Hepatocyte (in vitro differentiated cells): ENCODE data around the gene XRCC5. TPM values are rescaled to one million over a fixed set of nuclear protein-coding genes. Genes with fewer than 3 reads are reported as not detected.
A peak's percentile ranks its signal among the peaks of the same experiment; 100 is the strongest.

Experiments
- DNase-seq: peaks from one replicate; pipeline ENCODE4 v3.0.0-alpha.2; 2016; ENCODE audit warnings: low spot score
- H2AFZ ChIP-seq: fragments of 200-600 bp; sonication (generic); 2 replicates; pipeline ENCODE4 v1.6.0; 2016; ENCODE audit warnings: antibody characterized with exemption, mild to moderate bottlenecking
- H3K27ac ChIP-seq: fragments of 200-600 bp; sonication (generic); 2 replicates; pipeline ENCODE4 v1.5.1; 2016; ENCODE audit warnings: mild to moderate bottlenecking
- H3K27me3 ChIP-seq: fragments of 200-600 bp; sonication (generic); 2 replicates; pipeline ENCODE4 v1.6.1; 2016
- H3K36me3 ChIP-seq: fragments of 200-600 bp; sonication (generic); replicated peaks from 2 replicates; pipeline ENCODE4 v1.5.1; 2016; ENCODE audit warnings: low read depth; ENCODE audit not compliant: insufficient read depth
- H3K4me1 ChIP-seq: fragments of 200-600 bp; sonication (generic); 2 replicates; pipeline ENCODE4 v1.5.1; 2016; ENCODE audit warnings: mild to moderate bottlenecking, moderate library complexity; ENCODE audit not compliant: insufficient read depth
- H3K4me2 ChIP-seq: fragments of 200-600 bp; sonication (generic); 2 replicates; pipeline ENCODE4 v1.6.0; 2016
- H3K4me3 ChIP-seq: fragments of 200-600 bp; sonication (generic); 2 replicates; pipeline ENCODE4 v1.5.1; 2016; ENCODE audit warnings: mild to moderate bottlenecking
- H3K79me2 ChIP-seq: fragments of 200-600 bp; sonication (generic); 2 replicates; pipeline ENCODE4 v1.6.0; 2017; ENCODE audit warnings: mild to moderate bottlenecking
- H3K9me2 ChIP-seq: fragments of 200-600 bp; sonication (generic); replicated peaks from 2 replicates; pipeline ENCODE4 v1.6.0; 2017; ENCODE audit warnings: mild to moderate bottlenecking; ENCODE audit not compliant: insufficient read depth
- H3K9me3 ChIP-seq: fragments of 200-600 bp; sonication (generic); 2 replicates; pipeline ENCODE4 v1.5.1; 2016; ENCODE audit warnings: low read depth, mild to moderate bottlenecking
- H4K20me1 ChIP-seq: fragments of 200-600 bp; sonication (generic); 2 replicates; pipeline ENCODE4 v1.6.0; 2016; ENCODE audit warnings: mild to moderate bottlenecking; ENCODE audit not compliant: insufficient read depth, poor library complexity, severe bottlenecking
- CTCF ChIP-seq: fragments of 200-600 bp; sonication (generic); IDR thresholded peaks from 2 replicates; pipeline ENCODE4 v1.5.1; 2016; ENCODE audit warnings: antibody characterized with exemption, mild to moderate bottlenecking; ENCODE audit not compliant: poor library complexity
- EZH2 ChIP-seq: fragments of 200-600 bp; sonication (generic); IDR thresholded peaks from 2 replicates; pipeline ENCODE4 v1.6.1; 2016; ENCODE audit warnings: antibody characterized with exemption, mild to moderate bottlenecking, borderline replicate concordance
- EZH2phosphoT487 ChIP-seq: fragments of 200-600 bp; sonication (generic); IDR thresholded peaks from one replicate; pipeline ENCODE4 v1.6.1; 2018; ENCODE audit warnings: antibody characterized with exemption, mild to moderate bottlenecking, low read depth, moderate library complexity; ENCODE audit not compliant: unreplicated experiment, severe bottlenecking
- WGBS: methylation state at CpG from one replicate; pipeline ENCODE4 v1.1.6; 2016; ENCODE audit warnings: low lambda C conversion rate; ENCODE audit errors: missing lambda C conversion rate; 5-methylcytosine and 5-hydroxymethylcytosine counted together
- polyA plus RNA-seq: library from polyadenylated mRNA; unstranded; fragments of >200 nt; fragmentation: Nextera tagmentation; extraction: Ambion mirVana; gene quantifications from 2 replicates; pipeline ENCODE4 v1.2.1, GENCODE V29; 2016
- total RNA-seq: library from RNA; depleted of rRNA; stranded (reverse); fragments of >200 nt; gene quantifications from 2 replicates; pipeline ENCODE4 v1.2.3, GENCODE V29; 2014

XRCC5 gene
- total and polyA plus RNA-seq, 2 experiments from 2014 or later, result 181 to 208 TPM

- DNase-seq, result no peak
- no peaks in the 10 kb centered on the region for H3K36me3 ChIP-seq
- no peak overlapping the region for H3K27ac ChIP-seq
- WGBS, result 77% methylated on average over 2 of the region's 2 CpGs
- TF ChIP-seq CTCF, result no peak
- TF ChIP-seq EZH2phosphoT487, result no peak
- no peak for TF ChIP-seq EZH2
- H3K79me2 ChIP-seq, result peaks cover 79% of the 10 kb centered on the region
- no peak overlapping the region for H3K4me3 ChIP-seq
- H3K27me3 ChIP-seq, result no peaks in the 10 kb centered on the region
- peaks cover 34% of the 10 kb centered on the region for H4K20me1 ChIP-seq
- no peak overlapping the region for H3K4me2 ChIP-seq
- H3K9me2 ChIP-seq, result no peaks in the 10 kb centered on the region
- no peaks in the 10 kb centered on the region for H3K4me1 ChIP-seq
- H2AFZ ChIP-seq, result no peak overlapping the region
- H3K9me3 ChIP-seq, result no peaks in the 10 kb centered on the region
These were observed 72.9 kb downstream of the XRCC5 start for GRCh38 chr2:216181953-216182461.

DNA sequence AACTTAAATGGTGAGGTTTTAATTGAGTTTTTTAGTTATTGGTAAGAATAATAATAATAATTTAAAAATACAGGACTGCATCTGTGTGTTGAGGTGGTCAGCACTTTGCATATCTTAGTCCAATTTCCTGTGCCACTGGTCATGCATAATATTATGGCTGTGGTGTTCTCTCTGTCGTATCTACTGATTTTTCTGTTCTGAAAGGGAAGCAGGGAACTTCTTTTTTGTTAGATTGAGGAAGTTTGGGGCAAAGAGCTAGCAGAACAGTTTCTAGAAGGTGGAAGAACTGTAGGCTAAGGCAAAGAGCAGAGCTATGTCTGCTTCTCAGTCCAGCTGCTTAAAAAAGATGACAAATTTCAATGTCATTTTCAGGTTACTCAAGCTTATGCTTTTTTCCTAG is 74.3 kb downstream of the XRCC5 start:
- Histone ChIP-seq H3K9me3 (no peaks in the 10 kb centered on the region), H3K9me2 (no peaks in the 10 kb centered on the region), H3K27me3 (no peaks in the 10 kb centered on the region), H3K4me1 (peaks cover 6% of the 10 kb centered on the region), H2AFZ (no peak overlapping the region), H3K4me2 (no peak overlapping the region), H4K20me1 (peaks cover 46% of the 10 kb centered on the region), H3K27ac (no peak overlapping the region), H3K79me2 (peaks cover 78% of the 10 kb centered on the region), H3K36me3 (no peaks in the 10 kb centered on the region), H3K4me3 (no peak overlapping the region)
- TF ChIP-seq EZH2phosphoT487 (no peak), EZH2 (no peak), CTCF (no peak)
- DNase-seq, result no peak
- WGBS, result 82% methylated on average over 1 of the region's 1 CpG

DNA sequence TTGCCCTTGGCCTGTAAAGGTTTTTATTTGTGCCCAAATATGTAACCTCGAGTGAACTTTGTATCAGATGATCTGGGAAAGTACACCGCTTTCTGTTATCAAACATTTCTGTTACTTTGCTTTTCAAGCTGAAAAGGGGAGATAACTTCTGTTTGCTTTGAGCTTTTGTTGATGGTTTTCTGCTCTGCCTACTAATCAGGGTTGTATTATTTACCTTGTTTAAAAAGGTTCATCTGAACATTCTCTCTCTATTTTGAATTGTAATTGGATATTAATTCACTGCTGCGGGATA is 79.4 kb downstream of the XRCC5 start:
- TF ChIP-seq CTCF, result no peak
- no peak for TF ChIP-seq EZH2phosphoT487
- no peak for TF ChIP-seq EZH2
- Histone ChIP-seq H4K20me1 (peaks cover 47% of the 10 kb centered on the region), H3K9me3 (no peaks in the 10 kb centered on the region), H3K4me3 (no peak overlapping the region), H3K27me3 (no peaks in the 10 kb centered on the region), H2AFZ (no peak overlapping the region), H3K27ac (peak overlapping the region; percentile 16), H3K79me2 (peaks cover 75% of the 10 kb centered on the region), H3K4me1 (peaks cover 12% of the 10 kb centered on the region), H3K4me2 (peak overlapping the region; percentile 37), H3K36me3 (no peaks in the 10 kb centered on the region), H3K9me2 (no peaks in the 10 kb centered on the region)
- WGBS, result 40% methylated on average over 3 of the region's 3 CpGs
- DNase-seq, result no peak

DNA sequence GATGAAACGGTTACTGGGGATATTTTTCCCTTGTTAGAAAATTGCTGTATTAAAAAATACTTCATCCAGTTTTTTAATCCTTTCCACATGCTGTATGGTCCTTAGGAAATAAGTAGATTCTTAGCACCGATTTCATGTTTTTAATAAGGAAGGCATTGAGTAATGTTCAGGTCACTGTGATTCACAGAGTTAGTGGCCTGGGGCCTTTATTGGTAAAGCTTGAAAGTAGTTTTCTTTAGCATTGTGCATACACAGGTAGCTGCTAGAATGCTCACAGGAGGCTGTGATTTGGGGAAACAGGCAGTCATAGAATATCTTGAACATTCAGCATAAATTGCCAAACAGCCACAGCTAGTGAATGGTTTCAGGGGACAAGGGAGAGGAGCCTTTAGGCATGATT is 79.8 kb downstream of the XRCC5 start:
- H3K36me3 ChIP-seq, result peaks cover under 1% of the 10 kb centered on the region
- no peak overlapping the region for H2AFZ ChIP-seq
- no peaks in the 10 kb centered on the region for H3K9me3 ChIP-seq
- no peak overlapping the region for H3K4me3 ChIP-seq
- H3K27me3 ChIP-seq, result no peaks in the 10 kb centered on the region
- no peak overlapping the region for H3K27ac ChIP-seq
- no peak overlapping the region for H3K4me2 ChIP-seq
- peaks cover 45% of the 10 kb centered on the region for H4K20me1 ChIP-seq
- H3K9me2 ChIP-seq, result no peaks in the 10 kb centered on the region
- DNase-seq, result no peak
- peaks cover 75% of the 10 kb centered on the region for H3K79me2 ChIP-seq
- WGBS, result 52% methylated on average over 2 of the region's 2 CpGs
- H3K4me1 ChIP-seq, result peaks cover 12% of the 10 kb centered on the region
- TF ChIP-seq EZH2phosphoT487, result no peak
- TF ChIP-seq EZH2, result no peak
- TF ChIP-seq CTCF, result no peak
